Stimulated activated CD8-positive, alpha-beta memory T cell treated with anti-CD3 and anti-CD28 coated beads, Interleukin-4, amount 100 ng/mL, for 48 hours (primary cell): ENCODE data around the gene PAFAH1B1.
A peak's percentile ranks its signal among the peaks of the same experiment; 100 is the strongest.
"Not testable (repeated sequence)": the region's sequence is repeated elsewhere in the genome, so short reads cannot be mapped to it uniquely, and the experiment has no call there.

ENCODE experiments used
- DNase-seq: peaks from one replicate; pipeline ENCODE4 v3.0.0-alpha.2; 2020

PAFAH1B1 gene

GRCh38 chr17:2592971-2593820 lies at the start of gene PAFAH1B1:
Gene PAFAH1B1 (plus strand): TSS chr17:2593654. CDS start chr17:2638289, 44,635 bp downstream.
- DNase-seq, result peak; percentile 95

- DNase-seq, result no peak
Observed at GRCh38 chr17:2545393-2545792, 48.1 kb upstream of the PAFAH1B1 start.

GRCh38 chr17:2547176-2547575 lies 46.3 kb upstream of the PAFAH1B1 start:
- no peak for DNase-seq

DNA sequence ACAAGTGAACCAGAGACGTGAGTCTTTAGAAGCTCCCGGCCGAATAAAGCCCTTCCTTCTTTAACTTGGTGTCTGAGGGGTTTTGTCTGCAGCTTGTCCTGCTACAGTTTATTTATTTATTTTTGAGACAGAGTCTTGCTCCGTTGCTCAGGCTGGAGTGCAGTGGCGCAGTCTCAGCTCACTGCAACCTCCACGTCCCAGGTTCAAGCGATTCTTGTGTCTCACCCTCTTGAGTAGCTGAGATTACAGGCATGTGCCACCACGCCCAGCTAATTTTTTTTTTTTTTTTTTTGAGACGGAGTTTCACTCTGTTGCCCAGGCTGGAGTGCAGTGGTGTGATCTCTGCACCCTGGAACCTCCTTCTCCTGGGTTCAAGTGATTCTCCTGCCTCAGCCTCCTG lies 45.4 kb upstream of the PAFAH1B1 start:
- DNase-seq, result not testable (repeated sequence)

GRCh38 chr17:2549392-2550211 lies 43.9 kb upstream of the PAFAH1B1 start:
- DNase-seq, result no peak

GRCh38 chr17:2551493-2551892 lies 42.0 kb upstream of the PAFAH1B1 start:
- no peak for DNase-seq

DNA sequence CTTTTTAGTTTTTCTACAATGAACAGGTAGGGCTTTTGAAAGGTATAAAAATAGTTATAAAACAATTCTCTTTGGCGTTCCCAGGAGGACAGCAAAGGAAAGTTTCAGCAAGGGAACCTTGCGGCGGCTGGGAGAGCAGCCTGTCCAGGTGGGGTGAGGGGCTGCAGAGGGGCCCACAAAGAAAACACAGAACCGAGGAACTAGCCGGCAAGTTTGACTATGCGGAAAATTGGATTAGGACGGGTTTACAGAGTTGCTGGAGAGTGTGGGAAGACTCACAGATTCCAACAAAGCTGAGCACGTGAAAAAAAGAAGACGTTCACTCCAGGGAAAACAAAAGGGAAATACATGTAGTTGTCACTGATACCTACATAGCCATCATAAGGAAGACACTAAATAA lies 41.5 kb upstream of the PAFAH1B1 start:
- DNase-seq, result no peak

GRCh38 chr17:2560658-2561057 lies 32.8 kb upstream of the PAFAH1B1 start:
- no peak for DNase-seq

- no peak for DNase-seq
Observed at GRCh38 chr17:2562162-2562858, 31.1 kb upstream of the PAFAH1B1 start.

DNA sequence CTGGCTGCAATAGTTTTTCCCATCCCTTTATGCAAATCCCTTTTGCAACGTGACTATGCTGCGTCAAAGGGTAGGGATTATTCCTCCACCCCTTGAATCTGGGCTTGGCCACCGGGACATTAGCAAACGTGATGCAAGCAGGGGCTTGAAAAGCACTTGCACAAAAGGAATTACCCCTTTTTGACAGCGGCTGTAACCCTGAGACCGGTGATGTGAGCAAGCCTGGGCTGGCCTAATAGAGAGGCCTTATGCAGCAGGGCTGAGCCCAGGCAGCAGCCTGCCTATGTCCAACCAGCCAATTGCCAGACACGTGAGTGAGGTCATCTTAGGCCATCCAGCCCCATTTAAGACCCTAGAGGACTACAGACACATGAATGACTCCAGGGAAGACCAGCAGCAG lies 30.4 kb upstream of the PAFAH1B1 start:
- DNase-seq, result no peak

DNA sequence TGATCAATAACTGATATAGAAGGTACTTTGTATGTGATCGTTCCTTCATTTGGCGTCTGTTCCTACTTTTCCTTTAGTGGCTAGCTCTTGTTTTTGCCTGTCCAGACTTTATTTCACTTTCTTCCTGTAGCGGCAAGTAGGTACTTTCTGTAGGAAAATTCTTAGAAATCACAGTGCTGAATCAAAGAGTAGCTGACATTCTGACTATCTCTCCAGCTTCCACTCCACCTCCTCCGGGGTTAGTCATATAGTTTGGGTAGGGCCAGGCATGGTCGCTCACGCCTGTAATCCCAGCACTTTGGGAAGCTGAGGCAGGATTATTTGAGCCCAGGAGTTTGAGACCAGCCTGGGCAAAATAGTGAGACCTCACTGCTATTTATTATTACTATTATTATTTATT lies 29.9 kb upstream of the PAFAH1B1 start:
- DNase-seq, result no peak

- no peak for DNase-seq
Observed at GRCh38 chr17:2564877-2565276, 28.6 kb upstream of the PAFAH1B1 start.

DNA sequence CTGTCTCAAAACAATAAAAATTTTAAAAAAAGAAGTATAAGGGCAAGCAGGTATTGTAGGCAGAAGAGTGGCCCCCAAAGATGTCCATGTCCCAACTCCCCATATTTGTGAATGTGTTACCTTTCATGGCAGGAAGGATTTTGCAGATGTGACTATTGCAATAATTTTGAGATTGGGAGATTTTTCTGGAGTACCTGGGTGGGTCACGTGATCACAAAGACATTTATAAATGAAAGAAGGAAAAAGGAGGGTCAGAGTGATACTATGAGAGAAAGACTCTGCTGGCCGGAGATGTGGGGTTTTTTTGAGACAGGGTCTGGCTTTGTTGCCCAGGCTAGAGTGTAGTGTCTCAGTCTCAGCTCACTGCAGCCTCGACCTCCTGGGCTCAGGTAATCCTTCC lies 27.4 kb upstream of the PAFAH1B1 start:
- DNase-seq, result no peak

DNA sequence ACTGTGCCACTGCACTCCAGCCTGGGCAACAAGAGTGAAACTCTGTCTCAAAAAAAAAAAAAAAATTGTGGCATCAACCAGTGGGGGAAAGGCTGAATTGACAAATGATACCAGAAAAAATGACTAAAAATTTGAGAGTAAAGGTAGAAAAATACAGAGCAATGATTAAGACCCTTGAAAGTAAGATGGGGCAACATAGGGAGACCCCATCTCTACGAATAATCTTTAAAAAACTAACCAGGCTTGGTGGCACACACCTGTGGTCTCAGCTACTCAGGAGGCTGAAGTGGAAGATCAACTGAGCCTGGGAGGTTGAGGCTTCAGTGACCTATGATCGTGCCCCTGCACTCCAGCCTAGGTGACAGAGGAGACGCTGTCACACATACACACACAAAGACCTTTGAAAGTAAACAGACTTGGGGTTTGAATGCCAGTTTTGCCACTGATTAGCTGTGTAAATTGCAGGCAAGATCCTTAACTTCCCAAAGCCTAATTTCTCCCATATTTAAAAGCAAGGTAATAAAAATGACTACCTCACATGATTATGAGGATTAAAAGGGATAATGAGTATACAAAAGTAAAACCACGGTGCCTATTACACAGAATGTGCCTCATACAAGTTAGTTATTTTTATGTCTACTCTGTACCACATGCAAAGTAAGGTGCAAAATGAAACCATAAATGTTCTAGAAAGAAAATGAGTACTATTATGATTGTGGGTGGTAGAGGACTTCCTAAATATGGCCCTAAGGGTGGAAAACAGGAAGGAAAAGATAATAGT lies 21.7 kb upstream of the PAFAH1B1 start:
- no peak for DNase-seq

GRCh38 chr17:2572304-2572609 lies 21.2 kb upstream of the PAFAH1B1 start:
- not testable (repeated sequence) for DNase-seq

GRCh38 chr17:2580151-2580550 lies 13.3 kb upstream of the PAFAH1B1 start:
- no peak for DNase-seq

- no peak for DNase-seq
Observed at GRCh38 chr17:2580661-2581060, 12.8 kb upstream of the PAFAH1B1 start.

- DNase-seq, result no peak
Observed at GRCh38 chr17:2582493-2582892, 11.0 kb upstream of the PAFAH1B1 start.

DNA sequence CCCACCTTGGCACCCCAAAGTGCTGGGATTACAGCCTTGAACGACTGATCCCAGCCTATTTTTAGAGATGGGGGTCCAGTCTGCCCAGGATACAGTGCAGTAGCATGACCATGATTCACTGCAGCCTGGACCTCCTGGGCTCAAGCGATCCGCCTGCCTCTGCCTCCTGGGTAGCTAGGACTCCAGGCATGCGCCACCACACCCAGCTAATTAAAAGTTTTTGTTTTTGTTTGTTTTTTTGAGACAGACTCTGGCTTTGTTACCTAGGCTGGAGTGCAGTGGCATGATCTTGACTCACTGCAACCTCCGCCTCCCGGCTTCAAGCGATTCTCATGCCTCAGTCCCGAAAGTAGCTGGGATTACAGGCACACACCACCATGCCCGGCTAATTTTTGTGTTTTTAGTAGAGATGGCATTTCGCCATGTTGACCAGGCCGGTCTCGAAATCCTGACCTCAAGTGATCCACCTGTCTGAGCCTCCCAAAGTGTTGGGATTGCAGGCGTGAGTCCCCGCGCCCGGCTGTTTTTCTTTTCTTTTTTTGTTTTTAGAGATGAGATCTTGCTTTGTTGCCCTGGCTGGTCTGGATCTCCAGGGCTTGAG lies 2.3 kb upstream of the PAFAH1B1 start:
- no peak for DNase-seq

DNA sequence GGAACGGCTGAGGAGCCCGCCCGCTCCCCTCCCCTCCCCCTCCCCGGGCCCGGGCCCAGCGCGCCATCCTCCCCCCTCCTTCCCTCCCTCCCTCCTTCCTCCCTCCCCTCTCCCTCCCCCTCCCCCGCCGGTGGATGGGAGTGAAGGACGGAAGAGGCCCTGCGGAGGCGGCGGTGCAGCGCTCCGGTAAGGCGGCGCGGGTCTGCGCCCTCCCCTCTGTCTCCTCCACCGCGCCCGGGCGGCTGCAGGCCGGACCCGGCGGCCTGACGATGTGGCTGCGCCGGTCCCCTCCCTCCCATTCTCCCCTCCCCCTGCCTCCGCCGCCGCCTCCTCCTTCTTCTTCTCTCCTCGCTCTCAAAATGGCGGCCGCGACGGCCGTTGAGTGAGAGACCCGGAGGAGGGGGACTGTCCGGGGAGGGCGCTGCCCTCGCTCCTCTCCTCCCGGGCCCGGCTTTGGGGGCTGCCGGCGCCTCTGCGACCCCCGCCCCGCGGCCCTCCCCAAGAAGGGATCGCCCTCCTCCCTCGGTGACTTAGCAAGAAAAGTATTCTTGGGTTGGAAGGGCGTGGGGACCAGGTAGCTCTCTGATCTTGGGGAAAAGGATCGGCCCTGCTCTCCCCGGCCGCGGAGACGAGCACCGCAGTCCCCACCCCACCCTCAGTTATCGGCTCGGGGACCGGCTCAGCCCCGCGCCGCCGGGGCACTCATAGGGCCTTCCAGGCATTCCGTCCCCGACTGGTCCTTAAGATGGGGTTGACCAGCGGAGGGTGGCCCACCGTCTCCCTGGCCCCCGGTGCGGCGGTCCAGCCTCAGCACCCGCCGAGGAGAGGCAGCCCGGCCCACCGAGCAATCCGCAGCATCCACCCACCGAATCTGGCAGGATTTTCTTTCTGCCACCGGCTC lies 617 bp downstream of the PAFAH1B1 start:
- peak; percentile 84 for DNase-seq
